ENCODE data around the gene PNPLA7.
"Not testable (repeated sequence)": the region's sequence is repeated elsewhere in the genome, so short reads cannot be mapped to it uniquely, and the experiment has no call there.

Gene PNPLA7

DNA sequence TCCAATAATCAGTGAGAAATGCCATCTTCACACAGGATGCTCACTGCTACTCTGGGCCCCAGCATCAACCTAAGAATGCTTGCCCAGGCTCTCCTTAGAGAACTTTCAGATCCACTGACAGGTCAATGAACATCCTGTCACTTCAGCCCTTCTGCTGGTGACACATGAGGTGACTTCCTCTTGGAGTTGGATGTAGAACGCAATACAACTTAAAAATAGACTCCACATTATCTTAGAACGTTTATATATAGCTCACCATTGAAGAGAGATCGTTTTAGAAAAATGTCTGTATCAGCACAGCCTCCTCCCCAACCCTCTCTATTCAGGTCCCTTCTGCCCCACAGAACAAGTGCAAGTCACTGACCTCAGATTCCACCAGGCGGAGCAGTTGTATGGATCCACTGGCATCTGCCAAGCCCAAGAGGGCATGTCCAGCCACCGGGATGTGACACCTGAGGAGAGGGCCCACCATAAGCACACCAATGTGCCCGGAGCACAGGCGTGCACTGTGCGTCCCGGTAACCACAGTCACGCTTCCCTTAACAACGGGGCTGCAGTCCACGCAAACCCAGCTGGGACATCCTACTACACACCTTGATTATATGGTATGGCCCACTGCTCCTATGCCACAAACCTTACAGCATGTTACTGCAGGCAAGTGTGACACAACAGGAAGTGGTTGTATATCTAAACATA lies 25.7 kb upstream of the PNPLA7 start:
- TF ChIP-seq CTCF (conservative IDR thresholded peaks at IDR 0.05; ENCODE audit: control insufficient read depth, insufficient read depth, low read depth, low read length) = no peak
- DNase-seq (ENCODE audit: low read depth) = no peak
- H3K4me3 ChIP-seq (ENCODE audit: control insufficient read depth, low read depth, low read length) = no peak overlapping the region

DNA sequence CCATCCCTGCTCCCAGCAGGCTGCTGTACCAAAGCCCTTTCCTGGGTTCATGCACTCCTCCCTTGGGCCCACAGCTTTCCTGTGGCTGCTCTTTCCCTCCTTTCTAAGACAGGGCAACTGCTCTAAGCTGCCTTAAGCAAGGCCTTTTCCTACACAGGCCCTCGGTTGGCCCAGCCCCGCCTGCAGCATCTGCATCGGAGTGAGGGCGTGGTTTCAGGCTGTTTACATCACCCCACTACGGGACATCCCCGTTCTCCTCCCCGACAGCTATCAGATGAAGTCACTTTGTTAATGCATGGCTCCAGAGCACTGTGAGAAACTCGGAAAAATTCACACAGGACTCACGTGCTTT lies 25.1 kb upstream of the PNPLA7 start:
- peak; percentile 55 for DNase-seq (ENCODE audit: low read depth)
- no peak overlapping the region for H3K4me3 ChIP-seq (ENCODE audit: control insufficient read depth, low read depth, low read length)
- TF ChIP-seq CTCF (conservative IDR thresholded peaks at IDR 0.05; ENCODE audit: control insufficient read depth, insufficient read depth, low read depth, low read length) = no peak

GRCh38 chr9:137574192-137574591 lies 24.0 kb upstream of the PNPLA7 start:
- DNase-seq (ENCODE audit: low read depth) = no peak
- H3K4me3 ChIP-seq (ENCODE audit: control insufficient read depth, low read depth, low read length) = no peak overlapping the region
- TF ChIP-seq CTCF (conservative IDR thresholded peaks at IDR 0.05; ENCODE audit: control insufficient read depth, insufficient read depth, low read depth, low read length) = no peak

GRCh38 chr9:137570566-137570965 lies 20.4 kb upstream of the PNPLA7 start:
- DNase-seq (ENCODE audit: low read depth) = no peak
- no peak overlapping the region for H3K4me3 ChIP-seq (ENCODE audit: control insufficient read depth, low read depth, low read length)
- TF ChIP-seq CTCF (conservative IDR thresholded peaks at IDR 0.05; ENCODE audit: control insufficient read depth, insufficient read depth, low read depth, low read length) = no peak

GRCh38 chr9:137569609-137570203 lies 19.5 kb upstream of the PNPLA7 start:
- DNase-seq (ENCODE audit: low read depth) = no peak
- no peak for TF ChIP-seq CTCF (conservative IDR thresholded peaks at IDR 0.05; ENCODE audit: control insufficient read depth, insufficient read depth, low read depth, low read length)
- no peak overlapping the region for H3K4me3 ChIP-seq (ENCODE audit: control insufficient read depth, low read depth, low read length)

DNA sequence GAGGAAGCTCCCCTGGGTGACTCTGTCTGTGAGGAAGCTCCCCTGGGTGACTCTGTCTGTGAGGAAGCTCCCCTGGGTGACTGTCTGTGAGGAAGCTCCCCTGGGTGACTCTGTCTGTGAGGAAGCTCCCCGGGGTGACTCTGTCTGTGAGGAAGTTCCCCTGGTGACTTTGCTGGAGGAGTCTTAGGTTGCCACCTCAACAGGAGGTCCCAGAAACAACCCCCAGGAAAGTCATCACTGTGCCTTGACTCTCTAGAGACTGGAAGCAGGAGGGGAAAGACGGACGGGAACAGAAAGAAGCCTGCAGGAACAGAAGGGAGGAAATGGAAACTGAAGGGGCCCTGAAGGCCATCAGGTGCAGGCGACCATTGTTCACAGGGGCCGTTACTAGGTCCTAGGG lies 18.2 kb upstream of the PNPLA7 start:
- not testable (repeated sequence) for H3K4me3 ChIP-seq (ENCODE audit: control insufficient read depth, low read depth, low read length); DNase-seq (ENCODE audit: low read depth)

DNA sequence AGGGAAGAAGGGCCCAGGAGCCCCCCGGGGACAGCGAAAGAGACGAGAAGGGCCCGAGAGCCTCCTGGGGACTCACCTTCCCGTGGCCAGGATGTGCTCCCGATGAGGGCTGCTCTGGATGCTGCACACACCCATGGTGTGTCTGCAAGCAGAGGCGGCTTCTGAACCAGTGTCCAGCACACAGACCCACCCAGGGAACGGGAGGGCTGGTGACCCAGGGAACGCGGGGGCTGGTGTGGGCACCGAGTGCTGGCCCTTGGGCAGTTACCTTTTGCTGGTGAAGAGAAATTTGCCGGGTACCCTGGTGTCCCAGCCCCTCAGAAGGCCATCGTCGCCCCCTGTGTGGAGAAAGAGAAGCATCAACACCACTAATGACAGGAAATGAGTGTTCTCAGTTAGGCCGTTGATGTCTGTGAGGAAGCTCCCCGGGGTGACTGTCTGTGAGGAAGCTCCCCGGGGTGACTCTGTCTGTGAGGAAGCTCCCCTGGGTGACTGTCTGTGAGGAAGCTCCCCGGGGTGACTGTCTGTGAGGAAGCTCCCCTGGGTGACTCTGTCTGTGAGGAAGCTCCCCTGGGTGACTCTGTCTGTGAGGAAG lies 14.7 kb upstream of the PNPLA7 start:
- TF ChIP-seq CTCF (conservative IDR thresholded peaks at IDR 0.05; ENCODE audit: control insufficient read depth, insufficient read depth, low read depth, low read length) = no peak
- DNase-seq (ENCODE audit: low read depth) = no peak
- no peak overlapping the region for H3K4me3 ChIP-seq (ENCODE audit: control insufficient read depth, low read depth, low read length)

All from fibroblast of mammary gland (primary cell).